Left ventricle myocardium inferior (tissue), 1 donor: Measurements from ENCODE around the gene ZNF71. TPM values are rescaled to one million over a fixed set of nuclear protein-coding genes. Genes with fewer than 3 reads are reported as not detected.

Experiments used
- DNase-seq: peaks from one replicate; pipeline ENCODE4 v3.0.0-alpha.2; 2020
- H3K27ac ChIP-seq: fragments of 200-600 bp; replicated peaks from 2 replicates; pipeline ENCODE4 v1.8.0; 2021
- H3K27me3 ChIP-seq: fragments of 200-600 bp; 2 replicates; pipeline ENCODE4 v1.8.0; 2021; ENCODE audit warnings: low read depth
- H3K36me3 ChIP-seq: fragments of 200-600 bp; 2 replicates; pipeline ENCODE4 v1.8.0; 2021
- H3K4me1 ChIP-seq: fragments of 200-600 bp; 2 replicates; pipeline ENCODE4 v1.8.0; 2021
- H3K4me3 ChIP-seq: fragments of 200-600 bp; 2 replicates; pipeline ENCODE4 v1.8.0; 2021; ENCODE audit warnings: mild to moderate bottlenecking, moderate library complexity
- H3K9me3 ChIP-seq: fragments of 200-600 bp; replicated peaks from 2 replicates; pipeline ENCODE4 v1.8.0; 2021
- CTCF ChIP-seq: fragments of 200-600 bp; IDR thresholded peaks from 2 replicates; pipeline ENCODE4 v1.8.0; 2021; ENCODE audit warnings: antibody characterized with exemption, mild to moderate bottlenecking, borderline replicate concordance
- intact Hi-C: fragments of 100-400 bp; cut with micrococcal nuclease; formaldehyde crosslinking; loops from one replicate; pipeline ENCODE4 v1.11.0; 2022
- total RNA-seq: library from RNA; stranded (reverse); fragmentation: NEBNext Ultra II Directional; extraction: Animal tissue kit (Norgen Biotek cat#: 25700); gene quantifications from one replicate; pipeline ENCODE4 v1.2.1, GENCODE V29; 2021
- donor health status: DM: no; HTN: yes; CAD: no; lungs with severe emphysema.

The ZNF71 gene
- total RNA-seq, 1 donor from 2014 or later, result 5.8 TPM

GRCh38 chr19:56619121-56619520 is 24.0 kb downstream of the ZNF71 start:
- Histone ChIP-seq H3K9me3 (peaks cover 93% of the 10 kb centered on the region), H3K36me3 (peaks cover 82% of the 10 kb centered on the region), H3K4me1 (no peaks in the 10 kb centered on the region), H3K27ac (no peak overlapping the region), H3K27me3 (no peaks in the 10 kb centered on the region), H3K4me3 (no peak overlapping the region)
- intact Hi-C loops, result no loop called here
- DNase-seq, result no peak
- no peak for TF ChIP-seq CTCF

DNA sequence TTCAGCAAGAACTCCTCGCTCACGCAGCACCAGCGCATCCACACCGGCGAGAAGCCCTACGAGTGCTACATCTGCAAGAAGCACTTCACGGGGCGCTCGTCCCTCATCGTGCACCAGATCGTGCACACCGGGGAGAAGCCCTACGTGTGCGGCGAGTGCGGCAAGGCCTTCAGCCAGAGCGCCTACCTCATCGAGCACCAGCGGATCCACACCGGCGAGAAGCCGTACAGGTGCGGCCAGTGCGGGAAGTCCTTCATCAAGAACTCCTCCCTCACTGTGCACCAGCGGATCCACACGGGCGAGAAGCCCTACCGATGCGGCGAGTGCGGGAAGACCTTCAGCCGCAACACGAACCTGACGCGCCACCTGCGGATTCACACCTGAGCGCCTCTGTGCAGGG is 27.3 kb downstream of the ZNF71 start:
- peaks cover 81% of the 10 kb centered on the region for H3K36me3 ChIP-seq
- intact Hi-C loops, result no loop called here
- H3K9me3 ChIP-seq, result peaks cover 90% of the 10 kb centered on the region
- no peaks in the 10 kb centered on the region for H3K4me1 ChIP-seq
- no peak overlapping the region for H3K4me3 ChIP-seq
- H3K27me3 ChIP-seq, result no peaks in the 10 kb centered on the region
- TF ChIP-seq CTCF, result no peak
- DNase-seq, result no peak
- no peak overlapping the region for H3K27ac ChIP-seq

DNA sequence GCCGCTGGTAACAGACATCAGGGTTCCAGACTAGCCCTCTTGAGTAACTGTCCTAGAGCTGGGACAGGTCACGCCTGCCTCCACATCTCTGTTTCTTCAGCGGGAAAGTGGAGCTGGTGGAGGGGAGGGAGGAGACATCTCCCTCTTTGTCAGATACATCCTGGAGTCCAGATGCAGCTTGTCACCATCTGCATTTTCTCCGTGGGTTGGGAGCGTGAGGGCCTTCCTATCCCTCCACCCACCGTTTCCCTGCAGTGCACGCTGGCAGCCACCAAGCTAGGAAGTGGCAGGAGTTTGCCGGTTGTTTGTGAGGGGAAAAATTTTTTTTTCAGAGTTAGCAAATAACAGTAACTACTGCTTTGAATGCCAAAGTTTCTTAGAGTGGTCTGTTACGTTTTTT is 27.9 kb downstream of the ZNF71 start:
- intact Hi-C loops, result no loop called here
- H3K36me3 ChIP-seq, result peaks cover 76% of the 10 kb centered on the region
- no peak overlapping the region for H3K4me3 ChIP-seq
- H3K9me3 ChIP-seq, result peaks cover 92% of the 10 kb centered on the region
- no peaks in the 10 kb centered on the region for H3K4me1 ChIP-seq
- no peak overlapping the region for H3K27ac ChIP-seq
- no peak for TF ChIP-seq CTCF
- DNase-seq, result no peak
- H3K27me3 ChIP-seq, result no peaks in the 10 kb centered on the region

DNA sequence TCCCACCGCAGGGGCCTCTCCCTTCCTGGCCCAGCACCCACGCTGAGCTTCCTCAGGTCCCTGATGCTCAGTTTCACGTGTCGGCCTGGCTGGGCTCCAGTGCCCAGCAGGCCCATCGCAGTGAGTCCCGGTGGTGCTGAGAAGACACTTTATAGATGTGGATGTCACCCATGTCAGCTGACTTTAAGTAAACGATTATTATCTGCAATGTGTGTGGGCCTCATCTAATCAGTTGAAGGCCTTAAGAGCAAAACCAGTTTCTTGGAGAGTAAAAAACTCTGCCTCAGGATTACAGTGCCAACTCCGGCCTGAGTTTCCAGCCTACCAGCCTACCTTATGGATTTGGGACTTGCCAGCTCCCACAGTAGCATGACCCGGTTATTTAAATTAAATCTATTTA is 30.6 kb downstream of the ZNF71 start:
- Histone ChIP-seq H3K27ac (no peak overlapping the region), H3K4me1 (no peaks in the 10 kb centered on the region), H3K27me3 (no peaks in the 10 kb centered on the region), H3K9me3 (peaks cover 91% of the 10 kb centered on the region), H3K36me3 (peaks cover 66% of the 10 kb centered on the region), H3K4me3 (no peak overlapping the region)
- DNase-seq, result no peak
- TF ChIP-seq CTCF, result no peak
- intact Hi-C loops, result no loop called here

- Histone ChIP-seq H3K4me3 (no peak overlapping the region), H3K4me1 (no peaks in the 10 kb centered on the region), H3K9me3 (peaks cover 84% of the 10 kb centered on the region), H3K27ac (no peak overlapping the region), H3K36me3 (peaks cover 28% of the 10 kb centered on the region), H3K27me3 (no peaks in the 10 kb centered on the region)
- intact Hi-C loops, result no loop called here
- TF ChIP-seq CTCF, result no peak
- DNase-seq, result no peak
Measured at GRCh38 chr19:56633021-56633420, 37.9 kb downstream of the ZNF71 start.

- DNase-seq, result peak; percentile 72
- H3K9me3 ChIP-seq, result peaks cover 45% of the 10 kb centered on the region
- H3K27me3 ChIP-seq, result peaks cover 13% of the 10 kb centered on the region
- H3K4me1 ChIP-seq, result no peaks in the 10 kb centered on the region
- H3K27ac ChIP-seq, result no peak overlapping the region
- no peak for TF ChIP-seq CTCF
- H3K4me3 ChIP-seq, result no peak overlapping the region
- intact Hi-C loops, result no loop called here
- peaks cover 5% of the 10 kb centered on the region for H3K36me3 ChIP-seq
Measured at GRCh38 chr19:56637976-56638555, 43.0 kb downstream of the ZNF71 start.
